ENCODE measurements around the gene NDUFAF3.
A peak's percentile ranks its signal among the peaks of the same experiment; 100 is the strongest.
"Not testable (repeated sequence)": the region's sequence is repeated elsewhere in the genome, so short reads cannot be mapped to it uniquely, and the experiment has no call there.

The NDUFAF3 gene

DNA sequence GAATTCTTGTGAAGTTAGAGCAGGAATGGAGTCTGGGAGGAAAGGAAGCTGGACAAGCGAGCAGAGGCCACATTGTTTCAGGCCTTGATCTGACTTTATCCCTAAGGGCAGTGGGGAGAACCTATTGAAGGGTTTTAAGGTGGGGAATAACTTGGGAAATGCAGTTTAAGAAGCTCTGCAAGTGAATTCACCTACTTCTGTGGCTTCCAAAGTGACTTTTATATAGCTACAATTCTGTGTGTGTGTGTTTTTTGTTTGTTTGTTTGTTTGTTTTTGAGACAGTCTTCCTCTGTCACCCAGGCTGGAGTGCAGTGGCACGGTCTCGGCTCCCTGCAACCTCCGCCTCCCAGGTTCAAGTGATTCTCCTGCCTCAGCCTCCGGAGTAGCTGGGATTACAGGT lies 13.3 kb upstream of the NDUFAF3 start:
- Histone ChIP-seq H3K9ac (ENCODE audit: low read length in 5 of 5) (peak overlapping the region in 1 of 5 donors; percentile 51), H3K27ac (ENCODE audit: low read depth, low read length) (peak overlapping the region; percentile 90), H3K4me3 (ENCODE audit: low read depth in 1 of 5, low read length in 5 of 5) (peak overlapping the region in 2 of 5 donors; percentile 61 to 92), H3K4me1 (ENCODE audit: control insufficient read depth in 5 of 5, insufficient read depth in 5 of 5, low read length in 5 of 5) (peaks cover 0 to 26% (median 23%) of the 10 kb centered on the region in 5 donors), H3K36me3 (ENCODE audit: control insufficient read depth in 5 of 5, insufficient read depth in 5 of 5, low read length in 5 of 5) (peaks cover 0 to 24% (median 22%) of the 10 kb centered on the region in 5 donors)
- not testable (repeated sequence) for H3K9me3 ChIP-seq (ENCODE audit: control insufficient read depth in 5 of 5, low read length in 5 of 5); H3K27me3 ChIP-seq (ENCODE audit: control insufficient read depth in 5 of 5, insufficient read depth in 4 of 5, low read length in 5 of 5)

DNA sequence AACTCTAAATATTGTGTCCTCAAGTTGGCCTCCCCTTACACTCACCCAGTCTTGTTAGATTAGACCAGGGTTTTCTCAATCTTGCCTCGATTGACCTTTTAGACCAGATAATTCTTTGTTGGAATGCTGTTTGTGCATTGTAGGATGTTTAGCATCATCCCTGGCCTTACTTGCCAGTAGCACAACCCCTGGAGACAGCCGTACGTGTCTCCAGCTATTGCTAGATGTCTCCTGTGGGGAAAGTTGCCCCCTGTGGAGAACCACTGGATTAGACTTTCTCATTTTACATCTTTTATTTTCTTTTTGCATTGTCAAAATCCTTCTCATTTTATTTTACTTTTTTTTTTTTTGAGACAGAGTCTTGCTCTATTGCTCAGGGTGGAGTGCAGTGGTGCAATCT lies 12.5 kb upstream of the NDUFAF3 start:
- H3K4me3 ChIP-seq (ENCODE audit: low read depth in 1 of 5, low read length in 5 of 5) = no peak overlapping the region
- H3K36me3 ChIP-seq (ENCODE audit: control insufficient read depth in 5 of 5, insufficient read depth in 5 of 5, low read length in 5 of 5) = peaks cover 0 to 31% (median 29%) of the 10 kb centered on the region in 5 donors
- H3K27me3 ChIP-seq (ENCODE audit: control insufficient read depth in 5 of 5, insufficient read depth in 4 of 5, low read length in 5 of 5) = no peaks in the 10 kb centered on the region
- no peak overlapping the region for H3K27ac ChIP-seq (ENCODE audit: low read depth, low read length)
- H3K9ac ChIP-seq (ENCODE audit: low read length in 5 of 5) = no peak overlapping the region
- H3K9me3 ChIP-seq (ENCODE audit: control insufficient read depth in 5 of 5, low read length in 5 of 5) = no peaks in the 10 kb centered on the region
- H3K4me1 ChIP-seq (ENCODE audit: control insufficient read depth in 5 of 5, insufficient read depth in 5 of 5, low read length in 5 of 5) = peaks cover 0 to 26% (median 23%) of the 10 kb centered on the region in 5 donors

DNA sequence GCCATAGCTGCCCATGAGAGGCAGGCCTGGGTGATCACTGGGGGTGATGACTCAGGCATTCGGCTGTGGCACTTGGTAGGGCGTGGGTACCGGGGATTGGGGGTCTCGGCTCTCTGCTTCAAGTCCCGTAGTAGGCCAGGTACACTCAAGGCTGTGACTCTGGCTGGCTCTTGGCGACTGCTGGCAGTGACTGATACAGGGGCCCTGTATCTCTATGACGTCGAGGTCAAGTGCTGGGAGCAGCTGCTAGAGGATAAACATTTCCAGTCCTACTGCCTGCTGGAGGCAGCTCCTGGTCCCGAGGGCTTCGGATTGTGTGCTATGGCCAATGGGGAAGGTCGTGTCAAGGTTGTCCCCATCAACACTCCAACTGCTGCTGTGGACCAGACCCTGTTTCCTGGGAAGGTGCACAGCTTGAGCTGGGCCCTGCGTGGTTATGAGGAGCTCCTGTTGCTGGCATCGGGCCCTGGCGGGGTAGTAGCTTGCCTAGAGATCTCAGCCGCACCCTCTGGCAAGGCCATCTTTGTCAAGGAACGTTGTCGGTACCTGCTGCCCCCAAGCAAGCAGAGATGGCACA lies 9.4 kb upstream of the NDUFAF3 start:
- H3K36me3 ChIP-seq (ENCODE audit: control insufficient read depth in 5 of 5, insufficient read depth in 5 of 5, low read length in 5 of 5) = peaks cover 0 to 56% (median 53%) of the 10 kb centered on the region in 5 donors
- peaks cover 0 to 15% (median 14%) of the 10 kb centered on the region in 5 donors for H3K4me1 ChIP-seq (ENCODE audit: control insufficient read depth in 5 of 5, insufficient read depth in 5 of 5, low read length in 5 of 5)

DNA sequence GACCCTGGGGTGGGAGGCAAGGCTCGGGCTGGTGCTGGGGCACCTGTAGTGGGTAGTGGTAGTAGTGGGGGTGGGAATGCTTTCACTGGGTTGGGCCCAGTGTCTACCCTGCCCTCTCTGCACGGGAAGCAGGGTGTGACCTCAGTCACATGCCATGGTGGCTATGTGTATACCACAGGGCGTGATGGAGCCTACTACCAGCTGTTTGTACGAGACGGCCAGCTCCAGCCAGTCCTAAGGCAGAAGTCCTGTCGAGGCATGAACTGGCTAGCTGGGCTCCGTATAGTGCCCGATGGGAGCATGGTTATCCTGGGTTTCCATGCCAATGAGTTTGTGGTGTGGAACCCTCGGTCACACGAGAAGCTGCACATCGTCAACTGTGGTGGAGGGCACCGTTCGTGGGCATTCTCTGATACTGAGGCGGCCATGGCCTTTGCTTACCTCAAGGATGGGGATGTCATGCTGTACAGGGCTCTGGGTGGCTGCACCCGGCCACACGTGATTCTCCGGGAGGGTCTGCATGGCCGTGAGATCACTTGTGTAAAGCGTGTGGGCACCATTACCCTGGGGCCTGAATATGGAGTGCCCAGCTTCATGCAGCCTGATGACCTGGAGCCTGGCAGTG lies 8.7 kb upstream of the NDUFAF3 start:
- no peaks in the 10 kb centered on the region for H3K9me3 ChIP-seq (ENCODE audit: control insufficient read depth in 5 of 5, low read length in 5 of 5)
- H3K36me3 ChIP-seq (ENCODE audit: control insufficient read depth in 5 of 5, insufficient read depth in 5 of 5, low read length in 5 of 5) = peaks cover 0 to 56% (median 53%) of the 10 kb centered on the region in 5 donors
- H3K4me3 ChIP-seq (ENCODE audit: low read depth in 1 of 5, low read length in 5 of 5) = no peak overlapping the region
- no peak overlapping the region for H3K27ac ChIP-seq (ENCODE audit: low read depth, low read length)
- H3K27me3 ChIP-seq (ENCODE audit: control insufficient read depth in 5 of 5, insufficient read depth in 4 of 5, low read length in 5 of 5) = no peaks in the 10 kb centered on the region
- H3K4me1 ChIP-seq (ENCODE audit: control insufficient read depth in 5 of 5, insufficient read depth in 5 of 5, low read length in 5 of 5) = peaks cover 1 to 17% (median 16%) of the 10 kb centered on the region in 5 donors
- H3K9ac ChIP-seq (ENCODE audit: low read length in 5 of 5) = no peak overlapping the region

More for the DNA sequence above, 9.4 kb upstream of the NDUFAF3 start:
- H3K9ac ChIP-seq (ENCODE audit: low read length in 5 of 5) = no peak overlapping the region
- H3K27me3 ChIP-seq (ENCODE audit: control insufficient read depth in 5 of 5, insufficient read depth in 4 of 5, low read length in 5 of 5) = no peaks in the 10 kb centered on the region
- no peaks in the 10 kb centered on the region for H3K9me3 ChIP-seq (ENCODE audit: control insufficient read depth in 5 of 5, low read length in 5 of 5)
- H3K4me3 ChIP-seq (ENCODE audit: low read depth in 1 of 5, low read length in 5 of 5) = no peak overlapping the region
- no peak overlapping the region for H3K27ac ChIP-seq (ENCODE audit: low read depth, low read length)

DNA sequence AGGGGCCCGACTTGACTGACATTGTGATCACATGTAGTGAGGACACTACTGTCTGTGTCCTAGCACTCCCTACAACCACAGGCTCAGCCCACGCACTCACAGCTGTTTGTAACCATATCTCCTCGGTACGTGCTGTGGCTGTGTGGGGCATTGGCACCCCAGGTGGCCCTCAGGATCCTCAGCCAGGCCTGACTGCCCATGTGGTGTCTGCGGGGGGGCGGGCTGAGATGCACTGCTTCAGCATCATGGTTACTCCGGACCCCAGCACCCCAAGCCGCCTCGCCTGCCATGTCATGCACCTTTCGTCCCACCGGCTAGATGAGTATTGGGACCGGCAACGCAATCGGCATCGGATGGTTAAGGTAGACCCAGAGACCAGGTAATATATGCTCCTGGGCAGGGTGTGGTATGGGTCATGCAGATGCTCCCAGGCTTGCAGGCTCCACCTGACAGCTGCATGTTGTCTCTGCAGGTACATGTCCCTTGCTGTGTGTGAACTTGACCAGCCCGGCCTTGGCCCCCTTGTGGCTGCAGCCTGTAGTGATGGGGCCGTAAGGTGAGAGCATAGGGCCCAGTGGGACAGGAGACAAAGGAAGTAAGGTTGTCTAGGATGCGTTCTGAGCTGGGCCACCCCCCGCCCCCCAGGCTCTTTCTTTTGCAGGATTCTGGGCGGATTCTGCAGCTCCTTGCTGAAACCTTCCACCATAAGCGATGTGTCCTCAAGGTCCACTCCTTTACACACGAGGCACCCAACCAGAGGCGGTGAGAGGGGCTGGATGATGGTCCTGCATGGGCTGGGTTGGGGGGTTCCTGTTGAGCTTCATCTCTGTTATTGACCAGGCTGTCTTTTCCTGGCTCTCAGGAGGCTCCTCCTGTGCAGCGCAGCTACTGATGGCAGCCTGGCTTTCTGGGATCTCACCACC lies 7.9 kb upstream of the NDUFAF3 start:
- Histone ChIP-seq H3K9me3 (ENCODE audit: control insufficient read depth in 5 of 5, low read length in 5 of 5) (no peaks in the 10 kb centered on the region), H3K9ac (ENCODE audit: low read length in 5 of 5) (no peak overlapping the region), H3K27ac (ENCODE audit: low read depth, low read length) (no peak overlapping the region), H3K27me3 (ENCODE audit: control insufficient read depth in 5 of 5, insufficient read depth in 4 of 5, low read length in 5 of 5) (no peaks in the 10 kb centered on the region), H3K4me3 (ENCODE audit: low read depth in 1 of 5, low read length in 5 of 5) (no peak overlapping the region), H3K4me1 (ENCODE audit: control insufficient read depth in 5 of 5, insufficient read depth in 5 of 5, low read length in 5 of 5) (peaks cover 1 to 20% (median 18%) of the 10 kb centered on the region in 5 donors), H3K36me3 (ENCODE audit: control insufficient read depth in 5 of 5, insufficient read depth in 5 of 5, low read length in 5 of 5) (peaks cover 0 to 56% (median 53%) of the 10 kb centered on the region in 5 donors)

DNA sequence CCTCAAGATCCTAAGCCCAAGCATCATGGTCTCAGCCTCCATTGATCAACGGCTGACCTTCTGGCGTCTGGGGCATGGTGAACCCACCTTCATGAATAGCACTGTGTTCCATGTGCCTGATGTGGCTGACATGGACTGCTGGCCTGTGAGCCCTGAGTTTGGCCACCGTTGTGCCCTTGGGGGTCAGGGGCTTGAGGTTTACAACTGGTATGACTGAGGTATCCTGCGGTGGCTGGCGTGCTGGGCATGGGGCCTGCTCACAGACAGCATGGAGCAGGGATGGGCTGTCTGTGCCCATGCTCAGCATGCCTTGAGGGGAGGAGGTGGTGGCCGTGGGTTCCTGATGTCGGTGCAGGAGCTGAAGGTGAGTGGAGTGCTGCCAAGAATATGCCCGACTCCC lies 6.8 kb upstream of the NDUFAF3 start:
- H3K36me3 ChIP-seq (ENCODE audit: control insufficient read depth in 5 of 5, insufficient read depth in 5 of 5, low read length in 5 of 5) = peaks cover 0 to 56% (median 53%) of the 10 kb centered on the region in 5 donors
- no peaks in the 10 kb centered on the region for H3K27me3 ChIP-seq (ENCODE audit: control insufficient read depth in 5 of 5, insufficient read depth in 4 of 5, low read length in 5 of 5)
- no peak overlapping the region for H3K27ac ChIP-seq (ENCODE audit: low read depth, low read length)
- no peak overlapping the region for H3K4me3 ChIP-seq (ENCODE audit: low read depth in 1 of 5, low read length in 5 of 5)
- no peak overlapping the region for H3K9ac ChIP-seq (ENCODE audit: low read length in 5 of 5)
- no peaks in the 10 kb centered on the region for H3K9me3 ChIP-seq (ENCODE audit: control insufficient read depth in 5 of 5, low read length in 5 of 5)
- H3K4me1 ChIP-seq (ENCODE audit: control insufficient read depth in 5 of 5, insufficient read depth in 5 of 5, low read length in 5 of 5) = peaks cover 3 to 30% (median 28%) of the 10 kb centered on the region in 5 donors

DNA sequence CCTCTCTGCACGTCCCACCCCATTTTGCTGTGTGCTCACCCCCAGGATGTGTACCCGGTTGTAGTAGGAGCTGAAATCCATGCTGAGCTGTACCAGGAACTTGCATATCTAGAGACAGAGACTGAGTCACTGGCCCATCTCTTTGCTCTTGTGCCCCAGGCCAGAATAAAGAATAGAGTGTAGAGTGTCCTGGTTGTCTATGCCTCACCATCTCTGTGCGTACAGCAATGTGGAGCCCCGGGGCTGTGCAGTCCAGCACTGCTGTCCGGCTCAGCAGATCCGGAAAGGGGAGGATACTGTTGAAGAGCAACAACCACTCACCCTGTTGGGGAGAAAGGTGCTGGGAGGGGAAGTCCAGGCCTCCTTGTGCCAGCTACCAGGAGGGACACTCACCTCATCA lies 6.2 kb upstream of the NDUFAF3 start:
- Histone ChIP-seq H3K27ac (ENCODE audit: low read depth, low read length) (no peak overlapping the region), H3K27me3 (ENCODE audit: control insufficient read depth in 5 of 5, insufficient read depth in 4 of 5, low read length in 5 of 5) (no peaks in the 10 kb centered on the region), H3K4me3 (ENCODE audit: low read depth in 1 of 5, low read length in 5 of 5) (no peak overlapping the region), H3K36me3 (ENCODE audit: control insufficient read depth in 5 of 5, insufficient read depth in 5 of 5, low read length in 5 of 5) (peaks cover 0 to 56% (median 53%) of the 10 kb centered on the region in 5 donors), H3K9me3 (ENCODE audit: control insufficient read depth in 5 of 5, low read length in 5 of 5) (no peaks in the 10 kb centered on the region), H3K9ac (ENCODE audit: low read length in 5 of 5) (no peak overlapping the region), H3K4me1 (ENCODE audit: control insufficient read depth in 5 of 5, insufficient read depth in 5 of 5, low read length in 5 of 5) (peaks cover 5 to 37% (median 35%) of the 10 kb centered on the region in 5 donors)

DNA sequence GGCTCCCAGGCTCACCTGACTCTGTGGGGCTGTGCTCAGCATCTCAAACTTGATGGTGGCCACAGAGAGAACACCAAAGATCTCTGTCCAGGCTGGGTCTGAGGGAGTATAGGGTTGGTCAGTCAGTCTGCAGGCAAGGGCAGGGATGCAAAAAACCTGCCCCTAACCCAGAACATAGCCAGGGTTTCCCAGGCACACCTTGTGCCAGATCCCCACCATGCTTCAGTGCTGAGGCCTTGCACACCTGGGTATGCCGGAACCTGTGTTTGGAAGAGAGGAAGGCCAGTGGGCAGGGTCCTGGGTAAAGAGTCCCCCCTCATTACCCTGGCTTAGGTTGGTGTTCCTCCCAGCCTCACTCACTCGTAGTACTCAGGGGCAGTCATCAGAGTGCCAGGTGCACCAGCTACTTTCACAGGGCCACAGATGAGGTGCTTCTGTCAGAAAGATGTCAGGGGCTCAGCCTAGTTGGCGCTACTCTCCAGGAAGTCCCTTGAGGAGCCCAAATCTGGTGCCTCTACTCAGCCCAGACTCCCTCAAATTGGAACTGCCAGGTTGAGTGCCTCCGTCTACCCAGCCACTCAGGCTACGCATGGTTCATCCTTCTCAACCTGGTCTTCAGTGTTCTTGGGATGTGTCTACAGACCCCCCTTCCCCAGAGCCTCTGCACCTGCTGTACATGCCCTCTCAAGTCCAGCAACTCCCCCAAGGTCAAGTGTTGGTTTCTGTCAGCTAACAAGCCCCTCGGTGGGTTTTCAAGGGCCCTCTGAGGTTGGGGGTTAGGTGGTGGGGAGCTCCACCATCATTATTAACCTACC lies 5.3 kb upstream of the NDUFAF3 start:
- Histone ChIP-seq H3K9ac (ENCODE audit: low read length in 5 of 5) (no peak overlapping the region), H3K4me1 (ENCODE audit: control insufficient read depth in 5 of 5, insufficient read depth in 5 of 5, low read length in 5 of 5) (peaks cover 5 to 44% (median 37%) of the 10 kb centered on the region in 5 donors), H3K4me3 (ENCODE audit: low read depth in 1 of 5, low read length in 5 of 5) (no peak overlapping the region), H3K27ac (ENCODE audit: low read depth, low read length) (no peak overlapping the region), H3K9me3 (ENCODE audit: control insufficient read depth in 5 of 5, low read length in 5 of 5) (no peaks in the 10 kb centered on the region), H3K36me3 (ENCODE audit: control insufficient read depth in 5 of 5, insufficient read depth in 5 of 5, low read length in 5 of 5) (peaks cover 0 to 53% (median 49%) of the 10 kb centered on the region in 5 donors), H3K27me3 (ENCODE audit: control insufficient read depth in 5 of 5, insufficient read depth in 4 of 5, low read length in 5 of 5) (no peaks in the 10 kb centered on the region)

DNA sequence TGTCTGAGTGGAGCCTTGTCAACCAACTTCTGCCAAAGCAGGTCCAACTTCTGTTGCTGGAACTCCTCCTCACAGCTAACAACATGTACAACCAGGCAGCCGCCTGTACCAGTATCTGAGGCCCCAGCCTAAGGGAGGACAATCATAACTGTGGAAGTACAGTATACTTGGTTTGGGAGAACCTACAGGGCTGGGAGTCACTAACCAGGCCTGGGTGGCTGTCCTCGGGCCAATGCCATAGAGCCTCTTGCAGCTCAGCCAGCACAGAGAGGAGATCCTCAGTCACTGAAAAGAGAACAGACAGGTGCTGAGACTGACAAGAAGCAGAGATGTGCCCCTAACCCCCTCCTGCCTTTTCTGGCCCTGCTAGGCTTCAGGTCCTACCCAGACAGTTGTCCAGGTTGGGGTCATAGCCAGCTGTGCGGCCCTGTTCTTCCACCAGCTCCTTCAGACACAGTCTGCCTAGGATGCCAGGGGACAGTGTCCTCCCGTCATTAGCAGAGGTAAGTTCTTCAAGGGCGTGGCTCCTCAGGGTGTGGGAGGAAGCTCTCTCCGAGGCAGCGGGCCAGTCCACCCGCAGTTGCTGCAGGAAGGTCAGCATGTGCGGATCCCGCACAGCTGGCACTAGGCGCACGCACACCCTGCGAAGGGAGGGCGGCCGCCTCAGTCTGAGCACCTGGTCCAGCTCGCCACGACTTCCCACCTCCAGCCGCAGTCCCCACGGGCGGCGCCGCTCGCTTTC lies 4.5 kb upstream of the NDUFAF3 start:
- Histone ChIP-seq H3K36me3 (ENCODE audit: control insufficient read depth in 5 of 5, insufficient read depth in 5 of 5, low read length in 5 of 5) (peaks cover 0 to 46% (median 41%) of the 10 kb centered on the region in 5 donors), H3K4me1 (ENCODE audit: control insufficient read depth in 5 of 5, insufficient read depth in 5 of 5, low read length in 5 of 5) (peaks cover 5 to 48% (median 40%) of the 10 kb centered on the region in 5 donors), H3K4me3 (ENCODE audit: low read depth in 1 of 5, low read length in 5 of 5) (peak overlapping the region; percentile 41 to 89 (median 83)), H3K9ac (ENCODE audit: low read length in 5 of 5) (peak overlapping the region in 4 of 5 donors; percentile 40 to 76 (median 53)), H3K27ac (ENCODE audit: low read depth, low read length) (no peak overlapping the region), H3K9me3 (ENCODE audit: control insufficient read depth in 5 of 5, low read length in 5 of 5) (no peaks in the 10 kb centered on the region), H3K27me3 (ENCODE audit: control insufficient read depth in 5 of 5, insufficient read depth in 4 of 5, low read length in 5 of 5) (no peaks in the 10 kb centered on the region)

All from subcutaneous abdominal adipose tissue (tissue), 5 donors.